HepG2 (cell line): ENCODE results near the gene TMEM80. TPM values are rescaled to one million over a fixed set of nuclear protein-coding genes. Genes with fewer than 3 reads are reported as not detected.

Experiments
- ADNP ChIP-seq: sonication (generic); formaldehyde crosslinking; IDR thresholded peaks from 2 replicates; pipeline ENCODE4 v1.4.0; 2020; ENCODE audit warnings: missing genetic modification reagents
- AGO1 ChIP-seq: fragments of 200-400 bp; formaldehyde crosslinking; IDR thresholded peaks from 2 replicates; pipeline ENCODE4 v1.6.1; 2017; ENCODE audit warnings: mild to moderate bottlenecking, low read depth, low read length, moderate library complexity; ENCODE audit not compliant: poor library complexity, severe bottlenecking
- AGO2 ChIP-seq: fragments of 200-400 bp; formaldehyde crosslinking; optimal IDR thresholded peaks from 2 replicates; pipeline ENCODE3; 2017; ENCODE audit warnings: mild to moderate bottlenecking, low read depth, low read length, moderate library complexity
- GTF2F1 ChIP-seq: fragments of 150-350 bp; IDR thresholded peaks from 2 replicates; pipeline ENCODE4 v1.6.1; 2014; ENCODE audit warnings: low read length
- MED8 ChIP-seq: sonication (generic); formaldehyde crosslinking; IDR thresholded peaks from 2 replicates; pipeline ENCODE4 v1.8.1; 2023; ENCODE audit warnings: mild to moderate bottlenecking, missing genetic modification reagents; ENCODE audit not compliant: insufficient replicate concordance
- PATZ1 ChIP-seq: sonication (generic); formaldehyde crosslinking; IDR thresholded peaks from 2 replicates; pipeline ENCODE4 v1.4.0; 2020; ENCODE audit warnings: missing genetic modification reagents
- RAD21 ChIP-seq: fragments of 450-650 bp; formaldehyde crosslinking; IDR thresholded peaks from 2 replicates; pipeline ENCODE4 v1.5.0; 2020; ENCODE audit warnings: mild to moderate bottlenecking
- U2AF1 ChIP-seq: fragments of 200-400 bp; formaldehyde crosslinking; optimal IDR thresholded peaks from 2 replicates; pipeline ENCODE3; 2017; ENCODE audit warnings: mild to moderate bottlenecking, low read depth, low read length
- ZFP36 ChIP-seq: fragments of 150-350 bp; IDR thresholded peaks from 2 replicates; pipeline ENCODE4 v1.6.1; 2018; ENCODE audit warnings: borderline replicate concordance, low read length, low read depth; ENCODE audit not compliant: partially characterized antibody
- ZNF407 ChIP-seq: sonication (generic); formaldehyde crosslinking; IDR thresholded peaks from one replicate; pipeline ENCODE4 v1.5.1; 2020; ENCODE audit warnings: mild to moderate bottlenecking, missing genetic modification reagents; ENCODE audit errors: not compliant biosample characterization
- ZNF484 ChIP-seq: sonication (generic); formaldehyde crosslinking; IDR thresholded peaks from 2 replicates; pipeline ENCODE4 v1.5.1; 2020; ENCODE audit warnings: mild to moderate bottlenecking, low read depth, missing genetic modification reagents, borderline replicate concordance
- ZNF556 ChIP-seq: sonication (generic); formaldehyde crosslinking; IDR thresholded peaks from 2 replicates; pipeline ENCODE4 v1.4.0; 2020; ENCODE audit warnings: mild to moderate bottlenecking, missing genetic modification reagents, borderline replicate concordance
- ZNF605 ChIP-seq: sonication (generic); formaldehyde crosslinking; IDR thresholded peaks from 2 replicates; pipeline ENCODE4 v1.8.0; 2022; ENCODE audit warnings: mild to moderate bottlenecking, missing genetic modification reagents
- ZNF704 ChIP-seq: sonication (generic); formaldehyde crosslinking; IDR thresholded peaks from 2 replicates; pipeline ENCODE4 v1.8.1; 2023; ENCODE audit warnings: mild to moderate bottlenecking, inconsistent platforms, moderate library complexity, missing genetic modification reagents, borderline replicate concordance
- ZNF800 ChIP-seq: sonication (generic); formaldehyde crosslinking; IDR thresholded peaks from 2 replicates; pipeline ENCODE4 v1.4.0; 2020; ENCODE audit warnings: missing genetic modification reagents
- ZNF83 ChIP-seq: sonication (generic); formaldehyde crosslinking; IDR thresholded peaks from 2 replicates; pipeline ENCODE4 v1.4.0; 2020; ENCODE audit warnings: missing genetic modification reagents, mild to moderate bottlenecking, borderline replicate concordance
- polyA plus RNA-seq, 8 experiments: library from polyadenylated mRNA; depleted of rRNA in 3 of 8; stranded (reverse) in 7 of 8; unstranded in 1 of 8; fragments of >200 nt; fragmentation: Illumina TruSeq in 4 of 8; extraction: Trizol in 4 of 8; gene quantifications; 2 replicates each; pipeline versions ENCODE4 v1.2.1 to v1.2.3, GENCODE V29; 2011 to 2016; ENCODE audit warnings: low read depth in 4 of 8, missing spikeins in 1 of 8, mixed read lengths in 1 of 8; ENCODE audit not compliant: insufficient read depth in 1 of 8
- total RNA-seq, 5 experiments: library from RNA; depleted of rRNA; stranded (reverse); fragments of >200 nt; fragmentation: Illumina TruSeq; extraction: Trizol; gene quantifications; 2 replicates each; pipeline ENCODE4 v1.2.3, GENCODE V29; 2016; ENCODE audit warnings: low read depth in 1 of 5

TMEM80 gene
- total and polyA plus RNA-seq, 2 of the 13 experiments (the other 11 are each of a cell fraction or from before 2014, with no cell fraction given): 5.6 to 17.1 TPM

- no peak for TF ChIP-seq ZNF407
- no peak for TF ChIP-seq ZNF800
- no peak for TF ChIP-seq ZNF83
- TF ChIP-seq PATZ1: no peak
- TF ChIP-seq AGO2: peak; percentile 67
- no peak for TF ChIP-seq RAD21 (CRISPR knock-in tag)
- TF ChIP-seq ZNF556: no peak
- TF ChIP-seq ZNF484 (CRISPR knock-in tag): no peak
- TF ChIP-seq ZFP36: no peak
- no peak for TF ChIP-seq ADNP (CRISPR knock-in tag)
- TF ChIP-seq GTF2F1: no peak
- TF ChIP-seq MED8: peak; percentile 2
- TF ChIP-seq ZNF704 (CRISPR knock-in tag): no peak
- no peak for TF ChIP-seq U2AF1
- TF ChIP-seq ZNF605 (CRISPR knock-in tag): no peak
- TF ChIP-seq AGO1: peak; percentile 18
Measured at GRCh38 chr11:704228-704674, 8.6 kb downstream of the TMEM80 start (continued).
